ENCODE data around the gene PRPF8. TPM values are rescaled to one million over a fixed set of nuclear protein-coding genes. Genes with fewer than 3 reads are reported as not detected.

Gene PRPF8
- total RNA-seq, 2 donors from 2014 or later: 298 to 375 TPM

- Histone ChIP-seq H3K4me3 (ENCODE audit: low read length) (no peak overlapping the region), H3K4me1 (ENCODE audit: control insufficient read depth, insufficient read depth, low read length) (no peaks in the 10 kb centered on the region), H3K27me3 (ENCODE audit: control insufficient read depth, insufficient read depth, low read length, poor library complexity, severe bottlenecking) (peaks cover 7% of the 10 kb centered on the region), H3K27ac (ENCODE audit: low read depth, low read length) (no peak overlapping the region), H3K36me3 (ENCODE audit: control insufficient read depth, insufficient read depth, low read length) (no peaks in the 10 kb centered on the region), H3K9me3 (ENCODE audit: control insufficient read depth, low read length) (no peaks in the 10 kb centered on the region), H3K9ac (ENCODE audit: extremely low read depth, low read length, poor library complexity, severe bottlenecking) (no peak overlapping the region)
- H3K27me3 Mint-ChIP-seq (ENCODE audit: insufficient read depth): peaks cover 19% of the 10 kb centered on the region
- H3K4me1 Mint-ChIP-seq: no peaks in the 10 kb centered on the region
- no peaks in the 10 kb centered on the region for H3K9me3 Mint-ChIP-seq
- no peak overlapping the region for H3K27ac Mint-ChIP-seq
- DNase-seq: no peak
- 93 to 94% methylated on average over 33 to 45 of the region's 45 CpGs for WGBS, 2 experiments (ENCODE audit: insufficient coverage in 1 of 2, insufficient read length in 1 of 2)
- no peaks in the 10 kb centered on the region for H3K36me3 Mint-ChIP-seq (ENCODE audit: low read depth)
- TF ChIP-seq CTCF (conservative IDR thresholded peaks at IDR 0.05): no peak
- H3K4me3 Mint-ChIP-seq: no peak overlapping the region
Observed at GRCh38 chr17:1634841-1635650, 49.6 kb downstream of the PRPF8 start.

- H3K4me1 Mint-ChIP-seq: peaks cover 16% of the 10 kb centered on the region
- peak overlapping the region; percentile 79 for H3K4me3 Mint-ChIP-seq
- peaks cover 24% of the 10 kb centered on the region for H3K27me3 ChIP-seq (ENCODE audit: control insufficient read depth, insufficient read depth, low read length, poor library complexity, severe bottlenecking)
- DNase-seq: no peak
- no peak overlapping the region for H3K9ac ChIP-seq (ENCODE audit: extremely low read depth, low read length, poor library complexity, severe bottlenecking)
- TF ChIP-seq CTCF (conservative IDR thresholded peaks at IDR 0.05): no peak
- no peaks in the 10 kb centered on the region for H3K9me3 Mint-ChIP-seq
- H3K4me1 ChIP-seq (ENCODE audit: control insufficient read depth, insufficient read depth, low read length): no peaks in the 10 kb centered on the region
- H3K27ac ChIP-seq (ENCODE audit: low read depth, low read length): no peak overlapping the region
- no peak overlapping the region for H3K27ac Mint-ChIP-seq
- H3K9me3 ChIP-seq (ENCODE audit: control insufficient read depth, low read length): no peaks in the 10 kb centered on the region
- H3K4me3 ChIP-seq (ENCODE audit: low read length): no peak overlapping the region
- peaks cover 30% of the 10 kb centered on the region for H3K27me3 Mint-ChIP-seq (ENCODE audit: insufficient read depth)
- no peaks in the 10 kb centered on the region for H3K36me3 ChIP-seq (ENCODE audit: control insufficient read depth, insufficient read depth, low read length)
- 73 to 79% methylated on average over 4 of the region's 4 CpGs for WGBS, 2 experiments (ENCODE audit: insufficient coverage in 1 of 2, insufficient read length in 1 of 2)
- H3K36me3 Mint-ChIP-seq (ENCODE audit: low read depth): no peaks in the 10 kb centered on the region
Observed at GRCh38 chr17:1630662-1631061, 54.0 kb downstream of the PRPF8 start.

- Histone ChIP-seq H3K27me3 (ENCODE audit: control insufficient read depth, insufficient read depth, low read length, poor library complexity, severe bottlenecking) (peaks cover 24% of the 10 kb centered on the region), H3K27ac (ENCODE audit: low read depth, low read length) (no peak overlapping the region), H3K4me3 (ENCODE audit: low read length) (peak overlapping the region; percentile 76), H3K9me3 (ENCODE audit: control insufficient read depth, low read length) (no peaks in the 10 kb centered on the region), H3K36me3 (ENCODE audit: control insufficient read depth, insufficient read depth, low read length) (no peaks in the 10 kb centered on the region), H3K9ac (ENCODE audit: extremely low read depth, low read length, poor library complexity, severe bottlenecking) (peak overlapping the region; percentile 66), H3K4me1 (ENCODE audit: control insufficient read depth, insufficient read depth, low read length) (no peaks in the 10 kb centered on the region)
- peaks cover 32% of the 10 kb centered on the region for H3K27me3 Mint-ChIP-seq (ENCODE audit: insufficient read depth)
- TF ChIP-seq CTCF (conservative IDR thresholded peaks at IDR 0.05): peak; percentile 78
- peaks cover 17% of the 10 kb centered on the region for H3K4me1 Mint-ChIP-seq
- H3K36me3 Mint-ChIP-seq (ENCODE audit: low read depth): no peaks in the 10 kb centered on the region
- WGBS, 2 experiments (ENCODE audit: insufficient coverage in 1 of 2, insufficient read length in 1 of 2): 15 to 19% methylated on average over 19 to 45 of the region's 45 CpGs
- no peaks in the 10 kb centered on the region for H3K9me3 Mint-ChIP-seq
- peak overlapping the region; percentile 79 for H3K4me3 Mint-ChIP-seq
- peak overlapping the region; percentile 61 for H3K27ac Mint-ChIP-seq
- DNase-seq: peak; percentile 94
Observed at GRCh38 chr17:1629504-1630310, 55.0 kb downstream of the PRPF8 start.

Measured in endodermal cell (in vitro differentiated cells).